DMS53 (cell line): ENCODE measurements around the gene PIRT.

Source experiments
- DNase-seq: peaks from one replicate; lab custom pipeline; 2025; lab: John Stamatoyannopoulos, UW

The PIRT gene

DNA sequence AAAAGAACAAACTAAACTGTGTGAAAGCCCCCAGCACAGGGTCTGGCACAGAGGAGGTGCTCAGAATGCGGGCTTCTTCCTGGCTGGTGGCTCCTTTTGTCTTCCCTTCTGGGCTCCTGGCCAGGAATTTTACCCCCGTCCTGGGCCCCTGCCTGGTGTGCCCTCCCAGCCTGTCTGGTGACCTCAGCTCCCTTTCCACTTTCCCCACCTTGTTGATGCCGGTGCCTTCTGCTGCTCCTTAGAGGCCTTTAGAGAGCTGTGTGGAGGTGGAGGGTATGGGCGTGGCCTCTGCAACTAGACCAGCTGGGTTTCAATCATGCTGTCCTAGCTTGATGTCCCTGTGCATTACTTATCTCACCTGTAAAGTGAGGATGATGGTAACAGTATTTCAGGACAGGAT, 16.8 kb downstream of the PIRT start:
- DNase-seq = no peak

DNA sequence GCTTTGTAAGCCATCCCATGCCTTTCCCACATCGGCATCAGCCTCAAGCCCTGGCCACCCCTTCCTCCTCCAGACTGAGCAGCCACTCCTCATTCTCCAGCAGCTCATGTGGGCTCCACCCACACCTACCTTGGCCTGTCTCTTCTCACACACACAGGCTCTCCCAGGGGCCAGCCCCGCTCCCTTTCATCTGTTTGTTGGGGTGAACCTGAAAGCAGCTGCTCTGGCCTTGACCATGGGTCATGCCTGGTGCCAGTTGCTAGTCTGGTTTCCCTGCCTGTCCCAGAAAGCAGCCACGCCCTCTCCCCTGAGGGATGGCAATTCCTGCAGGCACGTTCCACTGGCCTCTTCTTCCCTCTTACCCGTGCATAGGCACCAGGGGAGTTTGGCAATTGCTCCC, 22.6 kb downstream of the PIRT start:
- DNase-seq = no peak

DNA sequence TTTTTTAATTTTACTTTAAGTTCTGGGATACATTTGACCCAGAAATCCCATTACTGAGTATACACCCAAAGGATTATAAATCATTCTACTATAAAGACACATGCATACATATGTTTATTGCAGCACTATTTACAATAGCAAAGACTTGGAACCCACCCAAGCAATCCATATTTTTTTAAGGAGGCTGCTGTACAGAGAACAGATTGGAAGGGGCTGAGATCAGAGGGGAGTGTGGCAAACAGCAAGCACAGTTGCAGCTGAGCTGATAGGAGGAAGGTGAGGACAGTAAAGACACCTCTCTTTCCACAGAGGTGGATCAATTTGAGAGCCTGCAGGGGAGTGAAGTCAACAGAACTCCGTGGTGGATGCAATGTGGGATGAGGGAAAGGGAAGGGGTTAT, 23.8 kb downstream of the PIRT start:
- no peak for DNase-seq

DNA sequence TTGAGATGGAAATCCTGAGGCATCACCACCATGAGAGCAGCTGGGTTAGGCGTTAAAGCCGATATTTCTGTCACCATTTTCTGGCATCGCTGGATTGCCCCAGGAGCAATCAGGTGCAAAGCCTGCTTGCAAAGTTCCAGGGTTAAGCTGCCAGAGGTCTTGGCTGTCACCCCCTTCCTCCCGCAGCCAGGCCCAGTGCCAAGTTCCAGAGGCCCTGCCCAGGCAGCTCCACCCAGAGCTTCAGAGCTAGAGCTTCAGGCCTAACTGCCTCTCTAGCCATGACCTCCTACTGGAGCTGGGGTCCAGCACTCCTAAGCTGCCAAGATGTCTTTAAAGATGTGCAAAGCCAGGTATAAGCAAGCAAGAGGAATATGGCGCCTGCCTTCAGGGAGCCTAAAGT, 25.2 kb downstream of the PIRT start:
- no peak for DNase-seq

DNA sequence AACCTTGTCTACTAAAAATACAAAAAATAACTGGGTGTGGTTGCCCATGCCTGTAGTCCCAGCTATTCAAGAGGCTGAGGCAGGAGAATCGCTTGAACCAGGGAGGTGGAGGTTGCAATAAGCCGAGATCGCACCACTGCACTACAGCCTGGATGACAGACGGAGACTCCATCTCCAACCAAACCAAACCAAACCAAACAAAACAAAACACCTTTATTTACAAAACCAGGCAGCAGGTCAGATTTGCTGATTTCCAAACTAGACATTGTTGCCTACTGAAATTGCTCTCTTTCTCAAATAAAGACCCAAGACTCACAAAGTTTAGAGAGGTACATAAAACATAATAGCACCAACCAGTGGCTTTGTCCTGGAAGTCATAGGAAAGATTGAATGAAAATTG, 28.3 kb downstream of the PIRT start:
- DNase-seq = no peak

DNA sequence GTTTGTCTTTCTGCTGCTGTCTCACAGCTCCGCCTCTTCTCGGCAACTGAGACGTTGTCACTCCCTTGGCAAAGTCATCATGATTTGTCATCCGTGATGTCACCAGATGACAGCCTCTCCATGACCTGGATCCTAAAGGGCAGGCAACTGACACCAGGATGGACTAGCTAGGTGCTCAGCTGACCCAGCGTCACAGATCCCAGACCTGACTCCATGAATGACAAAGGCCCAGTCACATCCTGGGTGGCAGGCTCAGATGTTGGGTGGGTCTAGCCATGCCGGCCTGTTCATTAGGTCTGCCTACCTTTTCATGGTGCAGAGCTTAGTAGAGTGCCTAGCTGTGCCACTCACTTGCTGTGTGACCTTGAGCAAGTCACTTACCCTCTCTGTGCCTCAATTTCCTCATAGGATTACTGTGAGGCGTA, 30.2 kb downstream of the PIRT start:
- DNase-seq = no peak

DNA sequence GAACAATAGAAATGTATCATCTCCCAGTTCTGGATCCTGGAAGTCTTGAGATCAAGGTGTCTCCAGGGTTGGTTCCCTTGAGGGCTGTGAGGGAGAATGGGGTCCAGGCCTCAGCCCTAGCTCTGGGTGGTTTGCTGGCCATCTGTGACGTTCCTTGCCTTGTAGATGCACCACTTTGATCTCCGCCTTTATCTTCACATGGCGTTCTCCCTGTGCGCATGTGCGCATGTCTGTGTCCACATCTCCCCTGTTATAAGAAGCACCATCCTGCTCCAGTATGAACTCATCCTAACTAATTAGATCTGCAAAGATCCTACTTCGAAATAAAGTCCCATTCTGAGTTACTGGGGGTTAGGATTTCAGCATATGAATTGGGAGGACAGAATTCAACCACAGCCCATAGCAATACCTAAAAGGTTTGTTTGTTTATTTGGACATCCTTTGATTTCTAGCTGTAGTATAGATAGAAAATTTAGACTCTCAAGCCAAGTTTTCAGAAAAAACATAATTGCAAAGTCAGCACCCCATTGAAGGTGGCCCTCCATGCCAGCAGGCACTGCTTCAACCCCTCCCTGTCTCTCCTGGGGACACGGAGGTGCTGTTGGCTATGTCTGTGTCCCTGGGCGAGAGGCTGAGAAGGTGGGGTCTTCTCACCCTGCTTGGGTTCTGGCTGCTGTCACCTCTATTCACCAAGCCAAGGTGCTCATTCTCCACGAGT, 31.2 kb downstream of the PIRT start:
- no peak for DNase-seq

DNA sequence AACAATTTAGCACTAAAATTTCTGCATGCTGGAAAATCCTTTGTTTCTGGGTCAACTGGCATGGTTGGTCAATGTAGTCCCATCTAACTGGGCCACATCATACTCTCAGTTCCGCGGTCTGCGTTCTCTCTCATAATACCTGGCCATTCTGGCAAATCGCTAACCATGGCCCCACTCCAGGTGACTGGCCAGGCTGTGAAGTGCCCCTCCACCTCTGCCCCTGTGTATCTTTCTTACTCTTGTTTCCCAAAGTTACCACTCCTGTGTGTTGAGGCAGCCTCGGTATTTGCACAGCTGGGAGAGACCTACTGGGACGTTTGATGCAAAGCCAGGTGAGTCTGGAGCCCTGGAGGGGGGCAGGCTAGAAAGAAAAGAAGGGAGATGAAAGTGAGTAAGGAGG, 32.0 kb downstream of the PIRT start:
- no peak for DNase-seq

DNA sequence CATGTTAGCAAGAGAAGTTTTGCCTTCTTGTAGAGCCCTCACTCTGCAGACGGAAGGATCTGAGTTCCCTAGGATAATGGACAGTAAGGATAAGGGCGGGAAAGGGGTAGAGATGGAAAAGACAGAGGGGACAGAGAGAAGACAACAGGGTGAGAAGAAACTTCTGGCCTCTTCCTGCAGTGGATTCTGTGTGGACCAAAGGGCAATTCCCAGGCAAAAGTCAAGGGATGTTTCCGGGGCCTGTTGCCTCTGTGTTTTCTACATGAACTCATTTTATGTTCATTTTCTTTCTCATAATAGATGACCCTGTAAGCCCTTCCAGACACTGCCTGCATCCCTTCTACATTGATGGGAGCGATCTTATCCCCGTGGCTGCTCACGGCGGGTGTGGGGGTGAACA, 33.3 kb downstream of the PIRT start:
- DNase-seq = no peak

DNA sequence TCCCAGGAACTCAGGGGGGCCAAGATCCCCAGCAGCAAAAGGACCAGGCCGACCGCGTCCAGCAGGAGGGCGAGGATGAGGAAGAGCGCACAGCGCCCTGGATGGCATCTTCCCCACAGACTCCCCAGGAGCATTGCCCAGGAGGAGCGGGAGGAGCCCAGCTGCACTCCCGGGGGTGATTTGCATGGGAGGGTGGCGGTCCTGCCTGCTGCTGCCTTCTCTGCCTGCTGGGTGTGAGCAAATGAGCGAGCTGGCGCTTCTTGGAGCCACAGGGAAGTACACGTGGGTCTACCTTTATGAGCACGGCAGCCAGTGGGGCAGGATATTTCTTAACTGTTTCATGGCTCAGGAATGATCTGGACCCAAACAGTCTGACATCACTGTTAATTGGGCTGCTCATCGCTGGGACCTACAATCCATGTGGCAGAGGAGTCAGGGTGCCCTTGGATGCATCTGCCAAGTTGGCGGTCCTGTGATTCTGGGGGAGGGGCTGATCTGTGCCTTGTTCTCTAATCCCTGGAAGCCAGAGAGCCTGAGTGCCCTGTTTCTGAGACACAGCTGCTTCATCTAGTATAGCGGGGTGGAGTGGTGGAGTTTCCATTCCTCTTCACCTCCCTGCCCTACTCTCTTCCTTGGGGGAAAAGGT, 33.9 kb downstream of the PIRT start, which contains the start of gene TMEM238L:
Gene TMEM238L (minus strand): TSS at position 270 of the 646 bp plus-strand sequence. CDS start 136 bp downstream, at position 134.
- DNase-seq = no peak

DNA sequence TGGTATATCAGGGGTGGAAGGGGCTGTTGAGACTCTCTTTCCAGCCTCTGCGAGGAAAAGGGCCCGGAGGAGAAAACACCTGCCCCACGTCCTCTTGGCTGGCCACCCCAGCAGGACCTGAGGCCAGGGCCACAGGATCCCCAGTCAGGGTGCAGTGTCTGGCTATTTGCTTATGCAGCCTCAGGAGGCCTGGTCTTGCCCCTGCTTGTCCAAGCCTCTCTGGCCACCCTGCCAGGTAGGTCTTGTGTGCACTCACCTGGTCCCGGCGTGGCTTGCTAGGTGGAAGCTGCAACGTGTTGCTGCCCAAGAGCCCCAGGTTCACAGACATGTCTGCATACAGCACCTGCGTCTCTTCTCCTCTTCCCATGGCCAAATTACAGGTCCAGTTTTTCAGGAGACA, 34.5 kb downstream of the PIRT start:
- no peak for DNase-seq

DNA sequence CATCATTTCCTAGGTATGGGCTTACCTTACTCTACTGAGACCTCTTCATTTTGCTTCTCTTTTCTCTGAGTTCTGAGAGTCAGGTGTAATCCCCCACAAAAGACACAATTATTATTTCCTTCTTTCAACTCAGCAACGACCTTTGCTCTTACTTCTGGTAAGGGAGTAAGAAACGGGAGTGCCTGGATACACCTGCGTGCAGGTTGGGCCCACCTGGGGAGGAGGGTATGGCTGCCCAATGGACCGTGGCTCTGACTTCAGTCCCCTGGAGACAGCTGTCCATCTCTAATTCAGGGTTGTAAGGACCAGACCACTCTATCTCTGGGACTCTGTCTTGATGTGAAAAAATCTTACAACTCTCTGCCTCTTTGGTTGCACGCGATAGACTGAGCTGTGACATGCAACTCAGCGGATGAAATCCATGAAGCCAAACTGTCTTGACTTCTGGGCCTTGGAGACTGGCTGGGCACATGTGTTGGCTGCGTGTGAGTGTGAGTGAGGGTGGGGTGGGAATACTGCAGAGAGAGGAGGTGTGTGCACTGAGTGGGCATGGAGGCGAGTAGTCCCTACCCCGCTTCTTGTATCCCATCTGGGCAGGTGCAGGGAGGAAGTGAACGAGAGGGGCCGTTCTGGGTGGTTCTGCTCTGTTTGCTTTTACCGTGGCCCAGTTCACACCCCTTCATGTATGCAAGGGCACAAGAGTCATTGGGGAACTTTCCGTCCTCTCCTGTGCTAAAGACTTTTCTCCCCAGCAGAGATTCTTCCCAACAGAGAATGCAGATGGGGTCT, 35.2 kb downstream of the PIRT start:
- no peak for DNase-seq

DNA sequence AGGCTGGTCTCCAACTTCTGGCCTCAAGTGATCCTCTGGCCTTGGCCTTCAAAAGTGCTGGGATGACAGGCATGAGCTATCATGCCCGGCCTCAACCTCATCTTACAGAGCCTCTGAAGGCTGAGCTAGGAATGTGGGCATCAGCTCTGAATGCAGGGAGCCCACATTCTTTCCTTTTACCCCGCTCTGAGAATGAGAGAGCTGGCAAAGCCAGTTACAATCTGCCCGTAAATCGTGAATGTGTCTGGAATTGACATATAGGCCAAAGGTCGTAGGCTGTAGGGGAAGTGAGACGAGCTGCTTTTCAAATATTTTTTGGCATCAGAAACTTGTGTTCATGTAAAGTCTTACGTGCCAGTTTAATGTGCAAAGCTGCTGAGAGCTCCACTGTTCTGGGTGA, 38.5 kb downstream of the PIRT start:
- no peak for DNase-seq

DNA sequence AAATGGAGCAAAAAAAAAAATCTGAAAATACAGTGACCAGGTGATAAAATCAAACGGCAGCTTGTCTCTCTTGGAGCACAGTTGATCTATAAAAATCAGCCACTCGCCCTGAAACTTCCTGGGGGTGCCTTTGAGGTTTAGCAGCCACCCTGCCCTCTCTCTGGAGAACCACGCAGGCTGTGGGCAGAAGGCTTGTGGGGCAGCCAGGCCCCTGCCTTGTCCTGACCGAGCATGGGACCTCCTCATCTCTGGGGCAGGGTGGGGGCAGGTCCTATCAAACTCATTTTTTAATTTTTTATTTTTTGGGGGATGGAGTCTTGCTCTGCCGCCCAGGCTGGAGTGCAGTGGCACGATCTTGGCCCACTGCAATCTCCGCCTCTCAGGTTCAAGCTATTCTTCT, 39.0 kb downstream of the PIRT start:
- no peak for DNase-seq

DNA sequence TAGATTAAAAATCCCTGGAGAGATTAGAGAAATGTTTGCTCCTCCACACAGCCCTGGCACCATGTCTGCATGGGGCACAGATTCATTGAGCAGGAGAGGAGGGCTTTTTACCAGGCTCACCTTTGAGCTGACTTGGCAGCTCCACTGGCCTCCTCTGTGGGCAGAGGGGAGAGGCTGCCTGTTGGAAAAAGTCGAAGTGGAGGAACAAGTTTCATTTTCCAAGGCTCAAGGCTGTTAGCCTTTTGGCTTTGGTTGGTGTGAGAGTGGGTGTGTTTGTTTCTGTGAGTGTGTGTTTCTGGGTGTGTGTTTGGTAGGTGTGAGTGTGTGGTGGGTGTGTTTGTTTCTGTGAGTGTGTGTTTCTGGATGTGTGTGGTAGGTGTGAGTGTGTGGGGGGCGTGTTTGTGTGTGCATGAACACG, 39.5 kb downstream of the PIRT start:
- no peak for DNase-seq

DNA sequence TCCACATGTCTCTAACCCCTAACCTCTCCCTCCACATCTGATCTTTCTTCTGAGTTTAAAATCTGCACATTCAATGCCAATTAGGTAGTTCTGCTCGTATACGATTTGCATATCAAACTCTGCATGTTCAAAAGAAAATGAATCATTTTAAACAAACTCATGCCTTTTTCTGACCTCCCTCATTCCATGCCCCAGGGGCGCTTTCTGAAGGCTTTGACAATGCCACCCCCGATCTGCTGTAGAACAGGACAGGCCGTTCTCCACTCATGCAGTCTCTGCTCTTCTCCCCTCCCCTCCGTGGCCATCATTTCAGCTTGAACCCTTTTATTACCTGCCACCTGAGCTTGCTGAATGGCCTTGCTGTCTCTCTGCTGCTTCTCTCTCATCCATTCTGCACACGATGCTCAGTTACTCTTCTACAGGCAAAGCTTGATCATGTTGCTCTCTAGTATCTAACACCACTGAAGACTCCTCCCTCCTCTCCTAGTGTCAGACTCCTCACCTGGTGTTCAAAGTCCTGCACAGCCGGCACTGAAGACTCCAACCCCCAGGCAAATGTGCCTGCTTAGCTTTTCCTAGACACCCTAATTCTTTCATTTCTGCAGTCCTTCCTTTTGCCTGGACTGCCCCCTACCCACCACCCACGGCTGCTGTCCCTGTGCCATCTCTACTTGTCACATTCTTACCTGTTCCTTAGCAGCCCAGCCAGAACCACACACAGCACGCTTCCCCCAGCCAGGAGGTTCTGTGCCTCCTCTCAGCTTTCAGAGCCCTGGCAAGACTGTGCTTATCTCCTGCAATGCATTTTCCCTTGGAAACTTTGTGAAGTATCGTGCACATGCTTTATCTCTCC, 40.2 kb downstream of the PIRT start:
- no peak for DNase-seq

DNA sequence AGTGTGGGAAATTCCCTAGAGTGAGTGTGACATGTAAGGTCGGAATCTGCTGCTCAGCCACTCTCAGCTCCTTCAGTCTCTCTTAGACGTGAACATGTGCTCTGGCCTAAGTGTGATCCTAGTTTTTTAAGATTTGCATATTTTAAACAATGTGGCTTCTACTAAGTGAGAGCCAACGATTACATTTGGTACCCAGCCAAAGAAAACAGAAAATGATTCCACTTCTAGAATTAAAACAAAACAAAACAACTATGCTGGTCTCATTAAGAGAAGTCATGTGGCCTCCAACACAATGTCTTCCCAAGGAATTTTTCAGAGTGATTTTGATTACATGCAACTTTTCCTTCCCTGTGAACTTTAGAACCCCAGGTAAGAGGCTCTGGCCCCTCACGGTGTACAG, 44.1 kb downstream of the PIRT start:
- DNase-seq = no peak

DNA sequence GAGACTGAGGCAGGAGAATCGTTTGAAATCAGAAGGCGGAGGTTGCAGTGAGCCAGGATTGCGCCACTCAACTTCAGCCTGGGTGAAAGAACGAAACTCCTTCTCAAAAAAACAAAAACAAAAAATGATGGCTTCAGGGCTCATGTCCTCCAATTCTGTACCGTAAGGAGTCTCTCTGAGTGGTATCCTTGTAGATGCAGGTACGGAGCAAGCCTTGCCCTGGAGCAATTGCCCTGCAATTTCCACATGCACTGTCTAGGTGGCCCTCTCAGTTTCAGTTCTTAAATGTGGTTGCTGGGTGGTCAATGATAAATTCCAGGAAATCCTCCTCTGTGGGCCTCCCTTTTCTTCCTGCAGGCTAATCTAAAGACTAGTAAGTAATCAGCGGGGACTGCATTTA, 44.6 kb downstream of the PIRT start:
- DNase-seq = no peak

DNA sequence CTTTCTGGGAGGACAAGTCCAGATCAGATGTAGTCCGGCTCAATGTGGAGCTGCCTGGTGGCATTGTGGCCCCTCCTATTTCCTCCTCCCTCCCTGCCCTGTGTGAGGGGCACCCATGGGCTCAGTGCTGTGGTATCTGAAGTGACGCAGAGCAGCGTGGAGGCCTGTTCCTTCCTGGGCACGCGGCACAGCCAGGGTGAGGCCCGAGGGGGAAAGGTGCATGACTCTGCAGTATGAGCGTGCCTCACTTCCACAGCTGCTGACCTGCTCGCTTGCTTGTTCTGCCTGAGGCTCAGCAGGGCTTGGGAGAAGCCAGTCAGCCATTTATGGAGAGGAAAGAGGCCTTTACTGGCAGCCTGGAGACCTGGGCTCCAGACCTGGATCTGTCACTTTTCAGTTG, 45.7 kb downstream of the PIRT start:
- DNase-seq = no peak

DNA sequence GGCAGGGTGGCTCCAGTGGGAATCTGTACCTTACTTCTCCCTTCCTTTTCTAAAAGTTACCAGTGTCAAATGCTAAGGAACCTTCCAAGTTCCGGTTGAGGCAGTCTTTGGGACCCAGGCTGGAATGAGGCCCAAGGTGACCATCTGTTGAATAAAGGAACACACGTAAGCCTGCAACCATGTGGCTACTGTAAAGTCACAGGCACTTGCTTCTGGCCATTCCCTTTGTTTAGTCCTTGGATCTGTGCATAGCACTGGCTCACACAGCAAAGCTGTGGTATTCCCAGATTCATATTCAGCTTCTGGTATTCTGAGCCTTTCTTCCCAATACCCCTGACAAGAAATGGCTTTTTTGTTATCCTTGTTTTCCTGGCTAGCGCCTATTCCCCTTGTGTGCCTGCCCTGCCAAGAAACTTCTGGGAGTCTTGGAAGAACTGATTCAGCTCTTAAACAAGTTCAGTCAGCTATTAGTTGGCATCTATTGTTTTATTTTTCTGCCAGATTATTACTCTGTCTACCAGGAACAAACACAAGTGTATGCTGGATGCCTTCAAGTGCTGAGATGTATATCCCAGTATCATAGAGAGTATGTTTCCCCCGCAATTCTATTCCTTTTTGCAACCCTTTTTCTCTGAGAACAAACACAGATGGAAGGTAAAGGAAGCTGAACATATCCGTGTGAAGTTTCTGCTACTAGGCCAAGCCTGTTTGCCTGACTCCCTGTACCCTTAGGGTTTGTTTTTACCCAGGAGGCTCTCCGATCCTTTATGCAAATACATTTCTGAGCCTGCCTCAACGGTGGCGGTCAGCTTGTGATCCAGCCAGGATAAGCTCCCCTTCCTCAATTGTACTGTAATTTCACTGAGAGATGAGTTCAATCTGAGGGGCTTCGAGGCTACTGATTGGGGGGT, 47.1 kb downstream of the PIRT start:
- DNase-seq = no peak

DNA sequence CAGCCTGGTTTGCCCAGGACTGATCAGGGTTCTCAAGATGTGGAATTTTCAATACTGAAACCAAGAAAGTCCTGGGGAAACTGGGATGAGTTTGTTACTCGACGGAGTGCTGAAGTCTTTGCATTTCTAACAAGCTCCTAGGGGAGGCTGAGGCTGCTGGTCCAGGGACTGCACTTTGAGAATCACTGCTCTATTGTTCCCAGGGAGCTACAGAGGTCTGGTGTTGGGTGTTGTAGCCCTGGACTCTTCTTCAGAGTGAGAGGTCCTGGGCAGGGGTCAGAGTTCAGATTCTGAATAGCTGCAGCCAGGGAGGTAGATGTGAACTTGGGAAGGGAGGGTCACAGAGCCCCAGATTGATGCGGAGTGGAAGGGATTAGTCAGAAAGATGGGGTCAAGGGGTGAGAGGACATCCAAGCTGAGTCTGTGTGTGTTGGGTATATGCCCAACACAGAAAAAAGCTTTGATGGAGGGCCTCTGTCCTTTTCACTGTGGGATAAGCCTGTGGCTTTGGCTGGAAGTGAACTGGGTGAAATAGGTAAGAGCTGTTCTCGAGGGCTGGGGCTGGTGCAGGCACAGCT, 48.1 kb downstream of the PIRT start:
- no peak for DNase-seq
